Measurements from ENCODE around the gene PBX3.

Gene PBX3

DNA sequence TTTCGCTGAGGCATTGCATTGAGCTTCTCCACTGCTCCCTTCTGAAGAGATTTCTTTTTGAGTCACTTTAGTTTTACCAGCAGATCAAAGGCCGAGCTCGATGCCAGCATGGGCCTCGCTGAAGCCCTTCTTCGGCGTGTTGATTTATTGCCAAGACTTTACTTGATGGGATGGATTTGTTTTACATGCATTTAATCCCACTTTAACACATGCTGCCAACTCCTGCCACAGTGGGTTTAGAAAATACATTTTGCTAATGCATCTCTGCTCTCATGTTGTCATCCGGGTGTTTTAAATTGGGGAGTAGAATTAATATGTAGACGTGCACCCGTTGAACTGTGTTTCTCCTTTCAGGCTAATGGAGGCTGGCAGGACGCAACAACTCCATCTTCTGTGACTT is 218.3 kb downstream of the PBX3 start:
- Histone ChIP-seq H3K4me3 (ENCODE audit: low read length) (no peak overlapping the region), H4K5ac (ENCODE audit: low read length) (no peak overlapping the region), H3K27me3 (ENCODE audit: insufficient read depth, low read length, poor library complexity) (no peaks in the 10 kb centered on the region), H2BK15ac (replicated peaks; ENCODE audit: low read depth) (no peak overlapping the region), H3K4me1 (ENCODE audit: control insufficient read depth, low read depth, low read length) (no peaks in the 10 kb centered on the region), H3K4ac (ENCODE audit: low read depth, low read length) (no peak overlapping the region), H3K56ac (ENCODE audit: low read length) (no peak overlapping the region), H3K18ac (ENCODE audit: low read length) (no peak overlapping the region), H4K8ac (ENCODE audit: low read depth, low read length) (no peak overlapping the region), H3K79me1 (ENCODE audit: low read length) (no peaks in the 10 kb centered on the region), H3K79me2 (ENCODE audit: control insufficient read depth, insufficient read depth, low read length) (no peaks in the 10 kb centered on the region), H2AK5ac (ENCODE audit: low read length) (no peak overlapping the region), H3K4me2 (ENCODE audit: low read length) (no peak overlapping the region), H2BK5ac (ENCODE audit: low read length) (no peak overlapping the region), H3K23ac (ENCODE audit: low read length) (no peak overlapping the region), H2BK120ac (ENCODE audit: low read depth, low read length) (no peak overlapping the region), H3K36me3 (ENCODE audit: control insufficient read depth, insufficient read depth, low read length) (peaks cover under 1% of the 10 kb centered on the region), H3K27ac (ENCODE audit: low read depth, low read length) (no peak overlapping the region), H3K9ac (ENCODE audit: low read length) (no peak overlapping the region)
- WGBS (ENCODE audit: extremely low coverage, insufficient coverage, low lambda C conversion rate) = no CpG with 5 or more reads among the region's 10 CpGs
- DNase-seq = no peak

DNA sequence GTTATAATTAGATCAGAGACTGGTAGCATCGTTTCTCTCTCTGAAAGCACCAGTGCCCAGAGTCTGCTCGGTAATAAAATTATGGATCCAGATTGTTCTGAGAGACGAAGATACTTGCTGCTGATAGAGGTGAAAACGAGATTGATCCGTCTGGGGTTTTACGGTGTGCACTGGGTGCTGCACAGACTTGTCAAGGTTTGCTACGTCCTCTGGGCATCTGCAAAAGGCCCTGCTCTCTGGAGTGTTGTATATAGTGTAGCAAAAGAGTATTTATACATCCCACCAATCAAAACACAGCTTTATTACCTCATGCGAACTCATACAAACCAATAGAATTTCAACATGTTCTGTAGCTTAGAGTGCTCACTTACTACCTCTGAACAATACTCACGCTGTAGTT is 219.3 kb downstream of the PBX3 start:
- Histone ChIP-seq H3K18ac (ENCODE audit: low read length) (no peak overlapping the region), H4K8ac (ENCODE audit: low read depth, low read length) (no peak overlapping the region), H3K4me1 (ENCODE audit: control insufficient read depth, low read depth, low read length) (no peaks in the 10 kb centered on the region), H4K5ac (ENCODE audit: low read length) (no peak overlapping the region), H3K79me2 (ENCODE audit: control insufficient read depth, insufficient read depth, low read length) (no peaks in the 10 kb centered on the region), H3K27me3 (ENCODE audit: insufficient read depth, low read length, poor library complexity) (no peaks in the 10 kb centered on the region), H3K27ac (ENCODE audit: low read depth, low read length) (no peak overlapping the region), H2AK5ac (ENCODE audit: low read length) (no peak overlapping the region), H3K36me3 (ENCODE audit: control insufficient read depth, insufficient read depth, low read length) (no peaks in the 10 kb centered on the region), H3K4me3 (ENCODE audit: low read length) (no peak overlapping the region), H2BK15ac (replicated peaks; ENCODE audit: low read depth) (no peak overlapping the region), H3K79me1 (ENCODE audit: low read length) (no peaks in the 10 kb centered on the region), H2BK5ac (ENCODE audit: low read length) (no peak overlapping the region), H2BK120ac (ENCODE audit: low read depth, low read length) (no peak overlapping the region), H3K23ac (ENCODE audit: low read length) (no peak overlapping the region), H3K9ac (ENCODE audit: low read length) (no peak overlapping the region), H3K4me2 (ENCODE audit: low read length) (no peak overlapping the region), H3K4ac (ENCODE audit: low read depth, low read length) (no peak overlapping the region), H3K56ac (ENCODE audit: low read length) (no peak overlapping the region)
- DNase-seq = no peak
- WGBS (ENCODE audit: extremely low coverage, insufficient coverage, low lambda C conversion rate) = no CpG with 5 or more reads among the region's 9 CpGs

DNA sequence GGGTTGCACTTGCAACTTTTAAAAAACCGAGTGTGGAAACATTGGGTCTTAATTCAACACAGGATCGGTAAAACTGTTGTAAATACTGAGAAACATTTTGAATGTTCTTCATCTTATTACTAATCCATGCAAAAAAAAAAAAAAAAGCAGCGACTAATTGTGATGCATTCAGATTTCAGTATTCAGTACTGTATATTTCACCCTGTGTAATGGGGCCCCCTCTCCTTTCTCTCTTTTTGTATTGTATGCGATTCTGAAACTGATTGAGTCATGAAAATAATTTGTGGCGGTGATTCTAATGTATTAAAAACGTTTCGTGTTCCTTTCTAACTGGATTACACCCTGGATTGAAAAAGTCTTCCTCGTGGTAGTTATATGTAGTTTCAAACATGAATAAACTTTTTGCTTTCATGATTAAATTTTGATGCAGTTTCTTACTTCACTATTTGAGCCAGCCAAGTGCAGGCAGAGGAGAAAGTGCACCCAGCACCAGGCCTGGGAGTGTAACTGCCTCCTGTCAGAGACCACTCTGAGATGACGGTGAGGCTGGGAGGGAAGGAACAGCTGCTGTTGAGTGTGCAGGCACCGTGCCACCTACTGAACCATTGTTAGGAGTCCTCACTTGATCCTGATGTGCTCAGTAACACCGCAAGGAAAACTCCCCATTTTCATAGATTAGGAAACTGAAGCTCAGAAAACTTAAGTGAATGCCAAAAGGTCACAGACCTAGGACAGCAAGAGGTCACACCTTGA is 220.0 kb downstream of the PBX3 start:
- H3K4me2 ChIP-seq (ENCODE audit: low read length) = no peak overlapping the region
- no peaks in the 10 kb centered on the region for H3K79me2 ChIP-seq (ENCODE audit: control insufficient read depth, insufficient read depth, low read length)
- H3K27ac ChIP-seq (ENCODE audit: low read depth, low read length) = no peak overlapping the region
- no peak overlapping the region for H3K56ac ChIP-seq (ENCODE audit: low read length)
- H2AK5ac ChIP-seq (ENCODE audit: low read length) = no peak overlapping the region
- no peaks in the 10 kb centered on the region for H3K4me1 ChIP-seq (ENCODE audit: control insufficient read depth, low read depth, low read length)
- H3K79me1 ChIP-seq (ENCODE audit: low read length) = no peaks in the 10 kb centered on the region
- no peak overlapping the region for H2BK5ac ChIP-seq (ENCODE audit: low read length)
- no peaks in the 10 kb centered on the region for H3K27me3 ChIP-seq (ENCODE audit: insufficient read depth, low read length, poor library complexity)
- no peak overlapping the region for H2BK120ac ChIP-seq (ENCODE audit: low read depth, low read length)
- no peak overlapping the region for H3K23ac ChIP-seq (ENCODE audit: low read length)
- no peak overlapping the region for H3K9ac ChIP-seq (ENCODE audit: low read length)
- H4K5ac ChIP-seq (ENCODE audit: low read length) = no peak overlapping the region
- H4K8ac ChIP-seq (ENCODE audit: low read depth, low read length) = no peak overlapping the region
- no CpG with 5 or more reads among the region's 11 CpGs for WGBS (ENCODE audit: extremely low coverage, insufficient coverage, low lambda C conversion rate)
- DNase-seq = no peak
- no peak overlapping the region for H3K18ac ChIP-seq (ENCODE audit: low read length)
- no peak overlapping the region for H3K4me3 ChIP-seq (ENCODE audit: low read length)
- no peaks in the 10 kb centered on the region for H3K36me3 ChIP-seq (ENCODE audit: control insufficient read depth, insufficient read depth, low read length)
- H3K4ac ChIP-seq (ENCODE audit: low read depth, low read length) = no peak overlapping the region
- no peak overlapping the region for H2BK15ac ChIP-seq (replicated peaks; ENCODE audit: low read depth)

DNA sequence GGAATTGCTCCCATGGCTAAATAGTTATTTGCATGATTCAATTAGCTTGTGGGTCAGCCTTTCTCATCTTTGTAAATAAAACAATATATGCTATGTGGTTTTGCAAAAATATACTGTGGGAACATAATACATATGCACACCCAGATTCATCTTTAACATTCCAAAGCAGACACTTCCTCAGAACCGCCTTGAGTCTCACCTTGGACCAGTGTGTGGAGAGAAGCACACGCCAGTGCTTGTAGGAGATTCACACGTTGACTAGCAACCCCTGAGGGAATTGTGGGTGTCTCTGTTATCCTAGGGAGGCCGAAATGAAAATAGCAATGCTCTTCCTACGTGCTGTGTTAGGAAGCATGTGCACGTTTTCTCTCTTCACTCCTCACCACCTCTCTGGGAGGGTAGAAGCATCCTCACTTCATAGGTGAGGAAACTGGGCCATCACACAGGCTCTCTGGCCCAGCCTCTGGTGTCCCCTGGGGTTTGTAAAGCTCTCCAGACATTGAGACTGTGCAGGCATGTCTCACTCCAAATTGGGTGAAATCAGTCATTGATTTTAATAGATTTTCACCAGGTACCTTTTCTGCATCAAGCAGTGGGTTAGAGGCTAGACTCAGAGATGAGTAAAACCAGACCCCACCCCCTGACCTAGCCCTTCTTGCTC is 221.7 kb downstream of the PBX3 start:
- H3K27me3 ChIP-seq (ENCODE audit: insufficient read depth, low read length, poor library complexity) = no peaks in the 10 kb centered on the region
- H2BK120ac ChIP-seq (ENCODE audit: low read depth, low read length) = no peak overlapping the region
- H3K36me3 ChIP-seq (ENCODE audit: control insufficient read depth, insufficient read depth, low read length) = no peaks in the 10 kb centered on the region
- no peak overlapping the region for H4K5ac ChIP-seq (ENCODE audit: low read length)
- no peak overlapping the region for H3K27ac ChIP-seq (ENCODE audit: low read depth, low read length)
- no peak overlapping the region for H3K18ac ChIP-seq (ENCODE audit: low read length)
- no peak overlapping the region for H2BK15ac ChIP-seq (replicated peaks; ENCODE audit: low read depth)
- no peak overlapping the region for H3K4ac ChIP-seq (ENCODE audit: low read depth, low read length)
- WGBS (ENCODE audit: extremely low coverage, insufficient coverage, low lambda C conversion rate) = no CpG with 5 or more reads among the region's 6 CpGs
- H3K4me3 ChIP-seq (ENCODE audit: low read length) = no peak overlapping the region
- H3K4me2 ChIP-seq (ENCODE audit: low read length) = no peak overlapping the region
- no peaks in the 10 kb centered on the region for H3K79me1 ChIP-seq (ENCODE audit: low read length)
- H4K8ac ChIP-seq (ENCODE audit: low read depth, low read length) = no peak overlapping the region
- no peaks in the 10 kb centered on the region for H3K79me2 ChIP-seq (ENCODE audit: control insufficient read depth, insufficient read depth, low read length)
- no peak for DNase-seq
- H3K4me1 ChIP-seq (ENCODE audit: control insufficient read depth, low read depth, low read length) = no peaks in the 10 kb centered on the region
- H2AK5ac ChIP-seq (ENCODE audit: low read length) = no peak overlapping the region
- H3K23ac ChIP-seq (ENCODE audit: low read length) = no peak overlapping the region
- H3K9ac ChIP-seq (ENCODE audit: low read length) = no peak overlapping the region
- H3K56ac ChIP-seq (ENCODE audit: low read length) = no peak overlapping the region
- no peak overlapping the region for H2BK5ac ChIP-seq (ENCODE audit: low read length)

DNA sequence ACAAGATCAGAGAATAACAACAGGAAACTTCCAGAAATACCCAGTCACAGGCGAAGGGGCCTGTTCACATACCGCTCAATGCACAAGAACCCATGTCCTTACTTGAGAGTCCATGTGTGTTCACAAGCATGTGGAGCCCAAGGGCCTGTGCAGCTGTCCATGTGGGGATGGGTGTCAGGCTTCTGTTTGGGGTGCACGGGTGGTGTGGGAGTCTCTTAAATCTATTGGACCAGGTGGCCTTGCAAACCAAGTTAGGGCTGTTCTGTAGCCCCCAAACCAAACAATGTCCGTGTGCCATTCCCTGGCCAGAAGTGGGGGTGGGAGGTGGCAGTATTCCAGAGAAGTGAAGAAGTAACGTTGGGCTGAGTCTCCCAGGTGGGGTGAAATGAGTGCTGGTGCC is 222.3 kb downstream of the PBX3 start:
- no peak overlapping the region for H3K4me2 ChIP-seq (ENCODE audit: low read length)
- H2BK5ac ChIP-seq (ENCODE audit: low read length) = no peak overlapping the region
- H2BK15ac ChIP-seq (replicated peaks; ENCODE audit: low read depth) = no peak overlapping the region
- no peak overlapping the region for H4K8ac ChIP-seq (ENCODE audit: low read depth, low read length)
- H3K4me1 ChIP-seq (ENCODE audit: control insufficient read depth, low read depth, low read length) = no peaks in the 10 kb centered on the region
- WGBS (ENCODE audit: extremely low coverage, insufficient coverage, low lambda C conversion rate) = no CpG with 5 or more reads among the region's 5 CpGs
- H3K27me3 ChIP-seq (ENCODE audit: insufficient read depth, low read length, poor library complexity) = no peaks in the 10 kb centered on the region
- no peaks in the 10 kb centered on the region for H3K79me1 ChIP-seq (ENCODE audit: low read length)
- H3K79me2 ChIP-seq (ENCODE audit: control insufficient read depth, insufficient read depth, low read length) = no peaks in the 10 kb centered on the region
- no peak overlapping the region for H3K4me3 ChIP-seq (ENCODE audit: low read length)
- H3K18ac ChIP-seq (ENCODE audit: low read length) = no peak overlapping the region
- H3K56ac ChIP-seq (ENCODE audit: low read length) = no peak overlapping the region
- H2AK5ac ChIP-seq (ENCODE audit: low read length) = no peak overlapping the region
- no peak overlapping the region for H4K5ac ChIP-seq (ENCODE audit: low read length)
- no peak overlapping the region for H3K23ac ChIP-seq (ENCODE audit: low read length)
- no peak overlapping the region for H2BK120ac ChIP-seq (ENCODE audit: low read depth, low read length)
- H3K27ac ChIP-seq (ENCODE audit: low read depth, low read length) = no peak overlapping the region
- H3K9ac ChIP-seq (ENCODE audit: low read length) = no peak overlapping the region
- DNase-seq = no peak
- no peak overlapping the region for H3K4ac ChIP-seq (ENCODE audit: low read depth, low read length)
- H3K36me3 ChIP-seq (ENCODE audit: control insufficient read depth, insufficient read depth, low read length) = no peaks in the 10 kb centered on the region
